ENCODE measurements around the gene FBXO42. TPM values are rescaled to one million over a fixed set of nuclear protein-coding genes. Genes with fewer than 3 reads are reported as not detected.

Gene FBXO42
- total RNA-seq, 1 donor from 2014 or later = 5.8 TPM

- TF ChIP-seq CTCF (conservative IDR thresholded peaks at IDR 0.05; ENCODE audit: low read depth, low read length) = no peak
- DNase-seq (ENCODE audit: low read depth) = no peak
- H3K4me3 ChIP-seq (ENCODE audit: low read depth, low read length) = no peak overlapping the region
These were observed 33.7 kb downstream of the FBXO42 start for GRCh38 chr1:16318555-16318954.

- no peak for DNase-seq (ENCODE audit: low read depth)
- TF ChIP-seq CTCF (conservative IDR thresholded peaks at IDR 0.05; ENCODE audit: low read depth, low read length) = no peak
- no peak overlapping the region for H3K4me3 ChIP-seq (ENCODE audit: low read depth, low read length)
These were observed 36.8 kb downstream of the FBXO42 start for GRCh38 chr1:16315437-16315836.

- no peak overlapping the region for H3K4me3 ChIP-seq (ENCODE audit: low read depth, low read length)
- no peak for TF ChIP-seq CTCF (conservative IDR thresholded peaks at IDR 0.05; ENCODE audit: low read depth, low read length)
- DNase-seq (ENCODE audit: low read depth) = no peak
These were observed 45.1 kb downstream of the FBXO42 start for GRCh38 chr1:16307222-16307621.

- no peak for DNase-seq (ENCODE audit: low read depth)
These were observed 49.3 kb downstream of the FBXO42 start for GRCh38 chr1:16302709-16303627.

GRCh38 chr1:16300436-16300835 lies 51.8 kb downstream of the FBXO42 start:
- DNase-seq (ENCODE audit: low read depth) = no peak
- no peak for TF ChIP-seq CTCF (conservative IDR thresholded peaks at IDR 0.05; ENCODE audit: low read depth, low read length)
- no peak overlapping the region for H3K4me3 ChIP-seq (ENCODE audit: low read depth, low read length)

More at GRCh38 chr1:16302709-16303627, 49.3 kb downstream of the FBXO42 start:
- TF ChIP-seq CTCF (conservative IDR thresholded peaks at IDR 0.05; ENCODE audit: low read depth, low read length) = no peak
- no peak overlapping the region for H3K4me3 ChIP-seq (ENCODE audit: low read depth, low read length)

GRCh38 chr1:16298653-16299052 lies 53.6 kb downstream of the FBXO42 start:
- TF ChIP-seq CTCF (conservative IDR thresholded peaks at IDR 0.05; ENCODE audit: low read depth, low read length) = no peak
- H3K4me3 ChIP-seq (ENCODE audit: low read depth, low read length) = no peak overlapping the region
- no peak for DNase-seq (ENCODE audit: low read depth)

GRCh38 chr1:16296643-16297042 lies 55.6 kb downstream of the FBXO42 start:
- no peak for TF ChIP-seq CTCF (conservative IDR thresholded peaks at IDR 0.05; ENCODE audit: low read depth, low read length)
- H3K4me3 ChIP-seq (ENCODE audit: low read depth, low read length) = no peak overlapping the region
- no peak for DNase-seq (ENCODE audit: low read depth)
